ENCODE measurements around the gene ODAD3.

DNA sequence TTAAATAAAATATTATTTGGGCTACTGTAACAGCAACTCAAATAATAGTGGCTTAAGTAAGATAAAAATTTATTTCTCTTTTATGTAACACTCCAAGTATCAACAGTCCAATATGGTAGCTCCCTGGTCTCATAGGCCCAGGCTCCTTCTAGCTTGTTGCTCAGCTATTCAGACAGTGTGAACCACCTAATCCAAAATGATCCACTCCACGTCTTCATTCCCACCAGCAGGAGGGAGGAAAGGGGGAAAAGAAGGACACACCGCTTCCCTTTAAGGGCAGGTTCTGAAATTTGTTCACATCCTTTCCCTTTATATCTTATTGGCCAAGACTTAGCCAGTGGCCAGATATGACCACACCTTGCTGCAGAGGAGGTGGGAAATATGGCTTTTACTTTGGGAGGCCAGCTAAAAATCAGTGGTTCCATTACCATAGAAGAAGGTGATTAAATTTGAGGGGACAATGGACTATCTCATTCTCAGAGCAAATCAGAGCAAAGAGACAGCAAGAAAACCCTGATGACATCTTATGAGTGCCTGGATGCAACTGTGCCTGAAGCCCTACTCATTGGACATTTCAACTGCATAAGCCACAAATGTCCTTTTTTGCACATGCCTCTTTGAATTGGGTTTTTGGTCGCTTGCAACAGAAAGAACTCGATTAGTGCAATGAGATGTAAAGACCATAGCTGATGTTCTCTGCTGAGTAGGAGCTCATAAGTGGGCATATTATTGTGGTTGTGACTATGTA lies 43.8 kb downstream of the ODAD3 start:
- TF ChIP-seq, protein P1, sequence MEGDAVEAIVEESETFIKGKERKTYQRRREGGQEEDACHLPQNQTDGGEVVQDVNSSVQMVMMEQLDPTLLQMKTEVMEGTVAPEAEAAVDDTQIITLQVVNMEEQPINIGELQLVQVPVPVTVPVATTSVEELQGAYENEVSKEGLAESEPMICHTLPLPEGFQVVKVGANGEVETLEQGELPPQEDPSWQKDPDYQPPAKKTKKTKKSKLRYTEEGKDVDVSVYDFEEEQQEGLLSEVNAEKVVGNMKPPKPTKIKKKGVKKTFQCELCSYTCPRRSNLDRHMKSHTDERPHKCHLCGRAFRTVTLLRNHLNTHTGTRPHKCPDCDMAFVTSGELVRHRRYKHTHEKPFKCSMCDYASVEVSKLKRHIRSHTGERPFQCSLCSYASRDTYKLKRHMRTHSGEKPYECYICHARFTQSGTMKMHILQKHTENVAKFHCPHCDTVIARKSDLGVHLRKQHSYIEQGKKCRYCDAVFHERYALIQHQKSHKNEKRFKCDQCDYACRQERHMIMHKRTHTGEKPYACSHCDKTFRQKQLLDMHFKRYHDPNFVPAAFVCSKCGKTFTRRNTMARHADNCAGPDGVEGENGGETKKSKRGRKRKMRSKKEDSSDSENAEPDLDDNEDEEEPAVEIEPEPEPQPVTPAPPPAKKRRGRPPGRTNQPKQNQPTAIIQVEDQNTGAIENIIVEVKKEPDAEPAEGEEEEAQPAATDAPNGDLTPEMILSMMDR (IDR thresholded peaks at IDR 0.05; ENCODE audit: insufficient read depth, low read length): no peak
- TF ChIP-seq, protein P2, sequence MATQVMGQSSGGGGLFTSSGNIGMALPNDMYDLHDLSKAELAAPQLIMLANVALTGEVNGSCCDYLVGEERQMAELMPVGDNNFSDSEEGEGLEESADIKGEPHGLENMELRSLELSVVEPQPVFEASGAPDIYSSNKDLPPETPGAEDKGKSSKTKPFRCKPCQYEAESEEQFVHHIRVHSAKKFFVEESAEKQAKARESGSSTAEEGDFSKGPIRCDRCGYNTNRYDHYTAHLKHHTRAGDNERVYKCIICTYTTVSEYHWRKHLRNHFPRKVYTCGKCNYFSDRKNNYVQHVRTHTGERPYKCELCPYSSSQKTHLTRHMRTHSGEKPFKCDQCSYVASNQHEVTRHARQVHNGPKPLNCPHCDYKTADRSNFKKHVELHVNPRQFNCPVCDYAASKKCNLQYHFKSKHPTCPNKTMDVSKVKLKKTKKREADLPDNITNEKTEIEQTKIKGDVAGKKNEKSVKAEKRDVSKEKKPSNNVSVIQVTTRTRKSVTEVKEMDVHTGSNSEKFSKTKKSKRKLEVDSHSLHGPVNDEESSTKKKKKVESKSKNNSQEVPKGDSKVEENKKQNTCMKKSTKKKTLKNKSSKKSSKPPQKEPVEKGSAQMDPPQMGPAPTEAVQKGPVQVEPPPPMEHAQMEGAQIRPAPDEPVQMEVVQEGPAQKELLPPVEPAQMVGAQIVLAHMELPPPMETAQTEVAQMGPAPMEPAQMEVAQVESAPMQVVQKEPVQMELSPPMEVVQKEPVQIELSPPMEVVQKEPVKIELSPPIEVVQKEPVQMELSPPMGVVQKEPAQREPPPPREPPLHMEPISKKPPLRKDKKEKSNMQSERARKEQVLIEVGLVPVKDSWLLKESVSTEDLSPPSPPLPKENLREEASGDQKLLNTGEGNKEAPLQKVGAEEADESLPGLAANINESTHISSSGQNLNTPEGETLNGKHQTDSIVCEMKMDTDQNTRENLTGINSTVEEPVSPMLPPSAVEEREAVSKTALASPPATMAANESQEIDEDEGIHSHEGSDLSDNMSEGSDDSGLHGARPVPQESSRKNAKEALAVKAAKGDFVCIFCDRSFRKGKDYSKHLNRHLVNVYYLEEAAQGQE (IDR thresholded peaks at IDR 0.05; ENCODE audit: insufficient replicate concordance, low read depth): no peak
- no peak for TF ChIP-seq GABPA (IDR thresholded peaks at IDR 0.05; ENCODE audit: low read depth)
- no peak for TF ChIP-seq SPI1 (IDR thresholded peaks at IDR 0.05; ENCODE audit: borderline replicate concordance, low read depth)

Data from HL-60 (cell line).